ENCODE results near the gene IQCN.
A peak's percentile ranks its signal among the peaks of the same experiment; 100 is the strongest.
"Not testable (repeated sequence)": the region's sequence is repeated elsewhere in the genome, so short reads cannot be mapped to it uniquely, and the experiment has no call there.

Gene IQCN

DNA sequence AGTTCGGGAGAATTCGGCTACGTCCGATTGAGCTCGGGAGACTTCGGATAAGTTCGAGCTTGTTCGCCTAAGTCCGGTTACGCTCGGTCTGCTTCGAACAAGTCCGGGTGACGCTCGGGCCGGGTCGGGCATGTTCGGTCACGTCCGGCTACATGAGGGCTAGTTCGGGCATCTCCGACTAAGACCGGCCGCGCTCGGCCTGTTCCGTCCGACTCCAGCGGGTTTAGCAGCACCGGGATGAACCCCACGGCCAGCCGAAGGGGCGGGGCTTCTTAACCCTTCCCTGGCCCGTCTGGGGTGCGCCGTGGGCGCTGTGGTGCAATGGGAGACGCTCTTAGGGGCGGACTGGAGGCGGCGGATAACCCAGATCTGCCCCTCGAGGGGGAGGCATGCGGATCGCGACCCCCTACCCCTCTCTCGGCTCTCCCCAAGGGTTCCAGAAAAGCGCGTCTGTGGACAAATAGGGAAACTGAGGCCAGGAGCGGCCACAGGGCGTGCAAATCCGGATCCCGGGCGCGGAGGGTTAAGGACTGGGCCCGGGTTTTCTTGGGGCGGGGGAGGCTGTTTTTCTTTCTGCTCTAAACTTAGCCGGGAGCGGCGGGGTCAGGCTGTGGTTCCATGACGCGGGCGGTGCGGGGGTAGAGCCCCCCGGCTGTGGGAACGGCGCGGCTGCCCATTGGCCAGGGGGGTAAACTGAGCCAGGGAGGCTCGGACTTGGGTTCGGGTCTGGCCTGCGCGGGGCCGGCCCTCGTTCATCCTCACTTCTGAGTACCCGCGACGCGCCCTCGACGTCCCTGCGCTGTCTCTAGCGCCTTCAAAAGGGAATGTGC, 49.5 kb downstream of the IQCN start:
- Histone ChIP-seq H3K36me3 (replicated peaks) (no peaks in the 10 kb centered on the region), H3K9me3 (no peaks in the 10 kb centered on the region), H3K27me3 (ENCODE audit: low read depth) (0 out of 2 replicates have a peak, but pooled peaks cover 3% of the 10 kb centered on the region), H3K4me1 (peaks cover 5% of the 10 kb centered on the region), H3K4me3 (peak overlapping the region; percentile 35)
- in situ Hi-C loops (cut with MboI; ENCODE audit: low sequenced_read_pairs), result no loop called here
- peak; percentile 93 to 99 for DNase-seq (ENCODE audit: low spot score in 2 of 2)

DNA sequence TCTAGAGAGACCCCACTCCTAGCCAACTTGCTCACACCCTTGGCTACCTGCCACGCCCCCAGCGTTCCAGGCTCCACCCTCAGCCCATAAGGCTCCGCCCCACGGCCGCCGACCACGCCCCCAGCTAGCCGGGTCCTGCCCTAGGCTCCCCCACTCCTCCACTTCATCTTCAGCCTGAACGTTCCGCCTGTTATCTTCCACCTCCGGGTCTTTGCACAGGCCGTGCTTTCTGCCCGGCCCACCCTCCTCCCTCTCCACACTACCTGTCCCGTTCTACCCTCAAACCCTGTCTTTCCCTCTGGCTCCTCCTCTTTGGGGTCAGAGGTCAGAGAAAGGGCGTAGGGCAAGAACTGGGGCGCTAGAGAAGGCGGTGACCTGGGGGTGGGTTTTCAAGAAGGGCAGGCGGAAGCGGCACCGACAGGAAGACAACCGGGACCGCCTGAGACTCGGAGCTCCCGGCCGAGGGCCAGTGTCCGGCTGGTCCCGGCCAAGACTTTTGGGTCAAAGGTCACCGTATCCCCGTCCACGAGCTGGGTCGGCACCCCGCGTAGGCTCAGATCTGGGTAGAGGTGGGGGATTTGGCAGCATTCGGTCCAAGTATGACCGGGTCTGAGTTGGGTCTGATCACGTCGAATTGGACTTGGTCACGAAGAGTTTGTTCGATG, 50.3 kb downstream of the IQCN start:
- peaks cover 5% of the 10 kb centered on the region for H3K4me1 ChIP-seq
- peak; percentile 32 to 78 for DNase-seq (ENCODE audit: low spot score in 2 of 2)
- H3K36me3 ChIP-seq (replicated peaks), result no peaks in the 10 kb centered on the region
- H3K4me3 ChIP-seq, result peak overlapping the region; percentile 35
- in situ Hi-C loops (cut with MboI; ENCODE audit: low sequenced_read_pairs), result no loop called here
- 0 out of 2 replicates have a peak, but pooled peaks cover 3% of the 10 kb centered on the region for H3K27me3 ChIP-seq (ENCODE audit: low read depth)
- no peaks in the 10 kb centered on the region for H3K9me3 ChIP-seq

DNA sequence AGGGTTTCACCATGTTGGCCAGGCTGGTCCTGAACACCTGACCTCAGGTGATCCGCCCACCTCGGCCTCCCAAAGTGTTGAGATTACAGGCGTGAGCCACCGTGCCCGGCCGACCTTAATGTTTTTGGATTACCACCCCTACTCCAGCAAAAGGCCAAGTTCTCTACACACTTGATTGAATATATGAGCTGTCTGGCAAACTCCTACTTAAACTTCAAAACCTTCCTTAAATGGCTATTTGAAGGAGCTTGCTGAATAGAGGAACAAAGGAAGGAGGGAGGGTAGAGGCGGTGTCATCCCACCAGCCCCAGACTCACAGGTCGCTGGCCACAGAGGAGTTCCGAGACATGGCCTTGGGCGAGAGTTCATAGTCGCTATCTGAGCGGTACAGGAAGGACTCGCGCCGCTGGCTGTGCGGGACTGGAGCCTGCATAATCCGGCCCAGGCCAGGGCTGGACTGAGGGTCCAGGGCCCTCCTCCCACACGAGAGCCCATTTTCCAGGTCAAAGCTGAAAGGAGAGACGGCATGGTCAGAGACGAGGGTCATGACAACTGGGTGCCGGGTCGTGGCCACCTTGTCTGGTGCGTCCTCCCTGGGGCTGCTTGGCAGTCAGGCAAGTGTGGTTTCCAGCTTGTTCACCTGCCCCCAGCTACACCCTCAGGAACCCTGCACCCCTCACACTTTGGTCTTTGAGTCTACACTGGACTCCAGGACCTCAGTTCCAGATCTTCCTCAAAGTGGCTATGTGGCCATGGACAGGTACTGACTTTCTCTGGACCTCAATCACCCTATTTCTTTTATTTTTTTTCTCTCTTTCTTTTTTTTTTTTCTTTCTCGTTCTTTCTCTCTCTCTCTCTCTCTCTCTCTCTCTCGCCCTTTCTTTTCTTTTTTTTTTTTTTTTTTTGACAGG, 52.2 kb downstream of the IQCN start:
- no peak for DNase-seq (ENCODE audit: low spot score in 2 of 2)
- Histone ChIP-seq H3K36me3 (replicated peaks) (no peaks in the 10 kb centered on the region), H3K4me1 (peaks cover 5% of the 10 kb centered on the region), H3K27me3 (ENCODE audit: low read depth) (0 out of 2 replicates have a peak, but pooled peaks cover 3% of the 10 kb centered on the region), H3K9me3 (no peaks in the 10 kb centered on the region), H3K4me3 (no peak overlapping the region)
- in situ Hi-C loops (cut with MboI; ENCODE audit: low sequenced_read_pairs), result no loop called here

- peak in 1 of 2 experiments; percentile 40 for DNase-seq (ENCODE audit: low spot score in 2 of 2)
- H3K4me3 ChIP-seq, result no peak overlapping the region
- in situ Hi-C loops (cut with MboI; ENCODE audit: low sequenced_read_pairs), result no loop called here
These were observed 53.5 kb downstream of the IQCN start for GRCh38 chr19:18220632-18221275.

GRCh38 chr19:18219911-18220631, 54.2 kb downstream of the IQCN start:
- DNase-seq (ENCODE audit: low spot score in 2 of 2), result no peak
- Histone ChIP-seq H3K4me3 (no peak overlapping the region), H3K9me3 (no peaks in the 10 kb centered on the region), H3K27me3 (ENCODE audit: low read depth) (0 out of 2 replicates have a peak, but pooled peaks cover 3% of the 10 kb centered on the region), H3K4me1 (peaks cover 5% of the 10 kb centered on the region), H3K36me3 (replicated peaks) (no peaks in the 10 kb centered on the region)
- in situ Hi-C loops (cut with MboI; ENCODE audit: low sequenced_read_pairs), result no loop called here

More at GRCh38 chr19:18220632-18221275, 53.5 kb downstream of the IQCN start:
- no peaks in the 10 kb centered on the region for H3K9me3 ChIP-seq
- 0 out of 2 replicates have a peak, but pooled peaks cover 3% of the 10 kb centered on the region for H3K27me3 ChIP-seq (ENCODE audit: low read depth)
- peaks cover 5% of the 10 kb centered on the region for H3K4me1 ChIP-seq
- H3K36me3 ChIP-seq (replicated peaks), result no peaks in the 10 kb centered on the region

DNA sequence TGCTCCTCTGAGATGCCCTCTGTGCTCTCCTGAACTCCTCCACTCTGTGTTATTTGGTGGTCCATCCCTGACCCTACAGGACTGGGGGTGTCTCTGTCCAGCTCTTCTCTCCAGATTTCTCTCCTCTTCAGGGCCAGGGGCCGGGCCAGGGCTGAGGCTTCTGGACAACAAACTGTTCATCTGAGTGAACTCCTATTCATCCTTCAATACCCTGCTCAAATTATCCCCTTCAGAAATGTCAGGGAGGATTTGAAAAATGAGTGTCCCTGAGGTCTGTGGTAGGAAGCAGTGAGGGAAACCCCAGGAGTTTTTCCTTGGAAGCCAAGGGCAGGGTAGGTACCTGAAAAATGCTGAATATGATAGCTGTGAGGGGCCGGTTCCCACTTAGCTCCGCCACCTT, 55.7 kb downstream of the IQCN start:
- H3K36me3 ChIP-seq (replicated peaks), result no peaks in the 10 kb centered on the region
- DNase-seq (ENCODE audit: low spot score in 2 of 2), result no peak
- H3K9me3 ChIP-seq, result no peaks in the 10 kb centered on the region
- H3K4me3 ChIP-seq, result no peak overlapping the region
- in situ Hi-C loops (cut with MboI; ENCODE audit: low sequenced_read_pairs), result no loop called here
- H3K4me1 ChIP-seq, result no peaks in the 10 kb centered on the region
- H3K27me3 ChIP-seq (ENCODE audit: low read depth), result 0 out of 2 replicates have a peak, but pooled peaks cover 3% of the 10 kb centered on the region

GRCh38 chr19:18218159-18218558, 56.1 kb downstream of the IQCN start:
- Histone ChIP-seq H3K4me3 (no peak overlapping the region), H3K9me3 (no peaks in the 10 kb centered on the region), H3K27me3 (ENCODE audit: low read depth) (0 out of 2 replicates have a peak, but pooled peaks cover 3% of the 10 kb centered on the region), H3K4me1 (no peaks in the 10 kb centered on the region), H3K36me3 (replicated peaks) (no peaks in the 10 kb centered on the region)
- no peak for DNase-seq (ENCODE audit: low spot score in 2 of 2)
- in situ Hi-C loops (cut with MboI; ENCODE audit: low sequenced_read_pairs), result no loop called here

- Histone ChIP-seq H3K4me1 (no peaks in the 10 kb centered on the region), H3K4me3 (no peak overlapping the region), H3K27me3 (ENCODE audit: low read depth) (0 out of 2 replicates have a peak, but pooled peaks cover 3% of the 10 kb centered on the region), H3K36me3 (replicated peaks) (no peaks in the 10 kb centered on the region), H3K9me3 (no peaks in the 10 kb centered on the region)
- no peak for DNase-seq (ENCODE audit: low spot score in 2 of 2)
- in situ Hi-C loops (cut with MboI; ENCODE audit: low sequenced_read_pairs), result no loop called here
These were observed 57.5 kb downstream of the IQCN start for GRCh38 chr19:18216789-18217188.

DNA sequence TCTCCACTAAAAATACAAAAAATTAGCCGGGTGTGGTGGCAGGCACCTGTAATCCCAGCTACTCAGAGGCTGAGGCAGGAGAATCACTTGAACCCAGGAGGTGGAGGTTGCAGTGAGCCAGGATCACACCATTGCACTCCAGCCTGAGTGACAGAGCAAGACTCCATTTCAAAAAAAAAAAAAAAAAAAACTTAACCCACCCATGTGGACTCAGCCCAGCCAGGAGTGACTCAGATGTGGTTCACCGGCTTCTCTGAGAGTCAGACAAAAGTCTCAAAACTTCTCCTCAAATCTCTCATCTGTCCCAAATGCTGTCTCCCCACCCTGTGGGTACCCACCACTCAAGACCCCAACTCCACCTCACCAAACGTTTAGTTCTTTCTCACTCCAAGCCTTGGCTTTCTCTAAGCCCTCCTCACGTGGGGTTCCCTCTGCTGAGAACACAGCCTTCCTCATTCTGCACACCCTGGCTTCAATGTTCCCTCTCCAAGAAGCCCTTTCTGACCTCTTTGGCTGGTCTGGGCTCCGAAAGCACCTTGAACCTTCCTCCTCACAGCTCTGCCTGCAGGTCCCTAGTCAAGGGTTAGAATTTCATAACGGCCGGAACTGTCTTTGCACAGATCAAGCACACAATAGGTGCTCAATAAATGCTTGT, 59.3 kb downstream of the IQCN start:
- in situ Hi-C loops (cut with MboI; ENCODE audit: low sequenced_read_pairs), result no loop called here
- Histone ChIP-seq H3K4me1 (no peaks in the 10 kb centered on the region), H3K9me3 (no peaks in the 10 kb centered on the region), H3K4me3 (no peak overlapping the region), H3K27me3 (ENCODE audit: low read depth) (no peaks in the 10 kb centered on the region), H3K36me3 (replicated peaks) (no peaks in the 10 kb centered on the region)
- no peak for DNase-seq (ENCODE audit: low spot score in 2 of 2)

DNA sequence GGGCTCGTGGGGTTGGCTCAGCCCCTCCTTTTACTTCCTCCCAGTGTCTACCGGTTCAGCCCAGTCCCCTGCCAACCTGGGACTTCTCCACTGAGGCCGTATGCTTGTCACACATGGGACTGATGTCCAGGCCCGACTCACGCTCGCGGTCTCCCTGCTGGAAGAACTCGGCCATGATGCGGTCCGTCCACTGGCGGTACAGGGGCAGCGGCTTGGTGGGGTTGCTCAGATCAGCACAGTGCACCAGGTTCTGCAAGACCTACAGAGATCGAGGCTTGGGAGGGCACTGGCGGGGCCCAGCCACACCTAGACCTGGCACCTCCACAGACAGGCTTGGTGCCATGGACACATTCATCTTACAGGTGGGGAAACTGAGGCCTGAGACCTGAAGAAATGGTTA, 62.6 kb downstream of the IQCN start:
- in situ Hi-C loops (cut with MboI; ENCODE audit: low sequenced_read_pairs), result no loop called here
- Histone ChIP-seq H3K36me3 (replicated peaks) (no peaks in the 10 kb centered on the region), H3K27me3 (ENCODE audit: low read depth) (no peaks in the 10 kb centered on the region), H3K4me3 (no peak overlapping the region), H3K9me3 (no peaks in the 10 kb centered on the region), H3K4me1 (peaks cover 3% of the 10 kb centered on the region; the same call in 1 of the 2 replicates)
- DNase-seq (ENCODE audit: low spot score in 2 of 2), result no peak

DNA sequence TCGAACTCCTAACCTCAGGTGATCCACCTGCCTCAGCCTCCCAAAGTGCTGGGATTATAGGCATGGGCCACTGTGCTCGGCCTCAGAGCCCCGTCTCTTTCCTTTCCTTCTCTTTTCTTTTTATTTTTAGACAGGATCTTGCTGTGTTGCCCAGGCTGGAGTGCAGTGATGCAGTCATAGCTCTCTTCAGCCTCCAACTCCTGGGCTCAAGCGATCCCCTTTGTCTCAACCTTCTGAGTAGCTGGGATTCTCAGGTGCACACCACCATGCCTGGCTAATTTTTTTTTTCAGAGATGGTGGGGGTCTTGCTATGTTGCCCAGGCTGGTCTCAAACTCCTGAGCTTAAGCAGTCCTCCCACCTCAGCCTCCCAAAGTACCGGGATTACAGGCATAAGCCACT, 64.3 kb downstream of the IQCN start:
- H3K9me3 ChIP-seq; H3K4me3 ChIP-seq; in situ Hi-C loops (cut with MboI; ENCODE audit: low sequenced_read_pairs); DNase-seq (ENCODE audit: low spot score in 2 of 2); H3K36me3 ChIP-seq (replicated peaks); H3K27me3 ChIP-seq (ENCODE audit: low read depth): not testable (repeated sequence)
- H3K4me1 ChIP-seq, result peaks cover 14% of the 10 kb centered on the region

All from HAP-1 (cell line).